Tibial nerve (tissue), 4 donors: ENCODE measurements around the gene UPF3A. TPM values are rescaled to one million over a fixed set of nuclear protein-coding genes. Genes with fewer than 3 reads are reported as not detected.
"Not testable (repeated sequence)": the region's sequence is repeated elsewhere in the genome, so short reads cannot be mapped to it uniquely, and the experiment has no call there.

Source experiments
- DNase-seq, 2 donors: peaks; one replicate each; pipeline ENCODE4 v3.0.0-alpha.2; 2019; ENCODE audit warnings: low spot score in 2 of 2
- H3K27ac ChIP-seq, 4 donors: fragments of 200-600 bp; sonication (generic) in 3 of 4; one replicate each; pipeline ENCODE4 v1.5.1; 2017 to 2019; ENCODE audit warnings: mild to moderate bottlenecking in 1 of 4
- H3K27me3 ChIP-seq, 2 donors: fragments of 200-600 bp; sonication (generic) in 1 of 2; one replicate each; pipeline versions ENCODE4 v1.5.1 to v1.6.0; 2017 to 2019
- H3K36me3 ChIP-seq, 3 donors: fragments of 200-600 bp; sonication (generic); one replicate each; pipeline ENCODE4 v1.5.1; 2018 to 2019
- H3K4me1 ChIP-seq, 4 donors: fragments of 200-600 bp; sonication (generic) in 3 of 4; one replicate each; pipeline ENCODE4 v1.5.1; 2017 to 2019
- H3K4me3 ChIP-seq, 4 donors: fragments of 200-600 bp; sonication (generic) in 3 of 4; one replicate each; pipeline ENCODE4 v1.5.1; 2017 to 2019; ENCODE audit warnings: mild to moderate bottlenecking in 1 of 4, moderate library complexity in 1 of 4
- H3K9me3 ChIP-seq, 4 donors: fragments of 200-600 bp; sonication (generic) in 3 of 4; one replicate each; pipeline ENCODE4 v1.5.1; 2017 to 2019
- EP300 ChIP-seq, 2 donors: sonication (generic); formaldehyde crosslinking; IDR thresholded peaks; one replicate each; pipeline ENCODE4 v1.6.1; 2017; ENCODE audit warnings: antibody characterized with exemption in 2 of 2, mild to moderate bottlenecking in 1 of 2
- POLR2A ChIP-seq, 2 donors: fragments of 450-650 bp; IDR thresholded peaks; one replicate each; pipeline ENCODE4 v1.6.1; 2017; ENCODE audit warnings: antibody characterized with exemption in 2 of 2, mild to moderate bottlenecking in 2 of 2, moderate library complexity in 2 of 2
- WGBS, 2 donors: methylation state at CpG; one replicate each; pipeline ENCODE4 v1.1.5; 2018; 5-methylcytosine and 5-hydroxymethylcytosine counted together
- small RNA-seq: library from RNA; depleted of rRNA; stranded (forward); fragments of <200 nt; gene quantifications from one replicate; pipeline ENCODE3, GENCODE V24; 2016
- total RNA-seq, 4 donors: library from RNA; depleted of rRNA; stranded (reverse); fragments of >200 nt; gene quantifications; one replicate each; pipeline ENCODE4 v1.1.0, GENCODE V29; 2016
- TF ChIP-seq, protein P1 (sequence below), 5 experiments: fragments of 200-600 bp in 3 of 5; fragments of 450-650 bp in 2 of 5; sonication (generic) in 3 of 5; IDR thresholded peaks; one replicate each; pipeline ENCODE4 v1.5.1; 2016 to 2019; ENCODE audit warnings: antibody characterized with exemption in 5 of 5, mild to moderate bottlenecking in 3 of 5, moderate library complexity in 2 of 5

UPF3A gene
- total RNA-seq, 4 donors from 2014 or later, result 62.7 to 89.2 (median 80.2) TPM

- no peaks in the 10 kb centered on the region for H3K27me3 ChIP-seq
- TF ChIP-seq EP300 (IDR thresholded peaks at IDR 0.05) (no peak), POLR2A (IDR thresholded peaks at IDR 0.05) (no peak)
- TF ChIP-seq, protein P1, sequence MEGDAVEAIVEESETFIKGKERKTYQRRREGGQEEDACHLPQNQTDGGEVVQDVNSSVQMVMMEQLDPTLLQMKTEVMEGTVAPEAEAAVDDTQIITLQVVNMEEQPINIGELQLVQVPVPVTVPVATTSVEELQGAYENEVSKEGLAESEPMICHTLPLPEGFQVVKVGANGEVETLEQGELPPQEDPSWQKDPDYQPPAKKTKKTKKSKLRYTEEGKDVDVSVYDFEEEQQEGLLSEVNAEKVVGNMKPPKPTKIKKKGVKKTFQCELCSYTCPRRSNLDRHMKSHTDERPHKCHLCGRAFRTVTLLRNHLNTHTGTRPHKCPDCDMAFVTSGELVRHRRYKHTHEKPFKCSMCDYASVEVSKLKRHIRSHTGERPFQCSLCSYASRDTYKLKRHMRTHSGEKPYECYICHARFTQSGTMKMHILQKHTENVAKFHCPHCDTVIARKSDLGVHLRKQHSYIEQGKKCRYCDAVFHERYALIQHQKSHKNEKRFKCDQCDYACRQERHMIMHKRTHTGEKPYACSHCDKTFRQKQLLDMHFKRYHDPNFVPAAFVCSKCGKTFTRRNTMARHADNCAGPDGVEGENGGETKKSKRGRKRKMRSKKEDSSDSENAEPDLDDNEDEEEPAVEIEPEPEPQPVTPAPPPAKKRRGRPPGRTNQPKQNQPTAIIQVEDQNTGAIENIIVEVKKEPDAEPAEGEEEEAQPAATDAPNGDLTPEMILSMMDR (IDR thresholded peaks at IDR 0.05), result peak; percentile 27 to 69 (median 44)
These were observed 58.6 kb downstream of the UPF3A start for GRCh38 chr13:114339857-114340534.

GRCh38 chr13:114341003-114341777 lies 59.8 kb downstream of the UPF3A start:
- no peak overlapping the region for H3K4me3 ChIP-seq
- no peaks in the 10 kb centered on the region for H3K36me3 ChIP-seq
- no peaks in the 10 kb centered on the region for H3K9me3 ChIP-seq
- no peak overlapping the region for H3K27ac ChIP-seq
- TF ChIP-seq EP300 (IDR thresholded peaks at IDR 0.05) (no peak), POLR2A (IDR thresholded peaks at IDR 0.05) (no peak)
- TF ChIP-seq, protein P1 (IDR thresholded peaks at IDR 0.05), result no peak
- WGBS, 2 donors, result 60 to 70% methylated on average over 14 of the region's 14 CpGs
- H3K27me3 ChIP-seq, result no peaks in the 10 kb centered on the region
- H3K4me1 ChIP-seq, result peaks cover 0 to 5% (median 0%) of the 10 kb centered on the region in 4 donors
- no peak for DNase-seq

More at GRCh38 chr13:114339857-114340534, 58.6 kb downstream of the UPF3A start:
- DNase-seq, result no peak
- Histone ChIP-seq H3K4me1 (peaks cover 0 to 5% (median 0%) of the 10 kb centered on the region in 4 donors), H3K9me3 (no peaks in the 10 kb centered on the region), H3K27ac (no peak overlapping the region), H3K4me3 (no peak overlapping the region), H3K36me3 (no peaks in the 10 kb centered on the region)
- 55 to 63% methylated on average over 10 of the region's 10 CpGs for WGBS, 2 donors

DNA sequence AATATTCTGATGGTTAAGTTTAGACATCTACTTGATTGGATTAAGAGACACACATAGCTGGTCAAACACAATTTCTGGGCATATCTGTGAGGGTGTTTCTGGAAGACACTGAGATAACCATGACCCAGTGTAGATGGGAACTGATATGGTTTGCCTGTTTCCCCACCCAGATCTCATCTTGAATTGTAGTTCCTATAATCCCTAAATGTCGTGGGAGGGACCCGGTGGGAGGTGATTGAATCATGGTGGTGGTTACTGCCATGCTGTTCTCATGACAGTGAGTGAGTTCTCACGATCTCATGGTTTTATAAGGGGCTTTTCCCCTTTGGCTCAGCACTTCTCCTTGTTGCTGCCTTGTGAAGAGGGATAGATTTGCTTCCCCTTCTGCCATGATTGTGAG lies 65.9 kb downstream of the UPF3A start:
- H3K27ac ChIP-seq, H3K27me3 ChIP-seq, H3K36me3 ChIP-seq, H3K9me3 ChIP-seq, DNase-seq, H3K4me3 ChIP-seq, H3K4me1 ChIP-seq: not testable (repeated sequence)
- 61 to 71% methylated on average over 3 of the region's 3 CpGs for WGBS, 2 donors

DNA sequence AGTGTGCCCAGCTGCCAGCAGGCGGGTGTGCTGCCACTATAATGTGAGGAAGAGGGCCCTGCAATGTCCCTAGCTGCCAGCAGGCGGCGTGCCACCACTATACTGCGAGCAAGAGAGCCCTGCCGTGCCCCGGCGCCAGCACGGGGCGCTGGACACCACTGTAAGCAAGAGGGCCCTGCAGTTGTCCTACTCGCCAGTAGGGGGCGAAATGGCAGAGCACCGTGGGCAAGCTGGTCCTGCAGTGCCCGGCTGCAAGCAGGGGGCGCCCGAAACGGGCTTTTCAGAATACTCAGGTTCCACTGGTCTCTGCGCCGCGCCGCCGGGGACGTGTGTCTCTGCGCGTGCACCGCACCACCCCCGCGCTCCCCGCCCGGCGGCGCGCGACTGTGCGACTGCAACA lies 71.4 kb downstream of the UPF3A start:
- not testable (repeated sequence) for H3K27me3 ChIP-seq, H3K4me3 ChIP-seq, H3K9me3 ChIP-seq, H3K4me1 ChIP-seq, DNase-seq, H3K36me3 ChIP-seq, H3K27ac ChIP-seq
- TF ChIP-seq, protein P1 (IDR thresholded peaks at IDR 0.05), result peak in 3 of 5 experiments; percentile 10 to 42 (median 39)
- whole genome bisulfite sequencing, 2 donors, result 72 to 83% methylated on average over 21 to 31 of the region's 34 CpGs

DNA sequence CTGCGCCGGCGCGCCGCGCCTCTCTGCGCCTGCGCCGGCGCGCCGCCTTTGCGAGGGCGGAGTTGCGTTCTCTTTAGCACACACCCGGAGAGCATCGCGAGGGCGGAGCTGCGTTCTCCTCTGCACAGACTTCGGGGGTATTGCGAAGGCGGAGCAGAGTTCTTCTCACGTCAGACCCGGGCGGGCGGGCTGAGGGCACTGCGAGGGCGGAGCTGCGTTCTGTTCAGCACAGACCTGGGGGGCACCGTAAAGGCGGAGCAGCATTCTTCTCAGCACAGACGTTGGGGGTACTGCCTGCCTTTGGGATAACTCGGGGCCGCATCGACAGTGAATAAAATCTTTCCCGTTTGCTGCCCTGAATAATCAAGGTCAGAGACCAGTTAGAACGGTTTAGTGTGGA lies 72.0 kb downstream of the UPF3A start:
- H3K4me3 ChIP-seq, H3K4me1 ChIP-seq: not testable (repeated sequence)
- 79 to 84% methylated on average over 37 to 38 of the region's 38 CpGs for WGBS, 2 donors

More for the DNA sequence above, 72.0 kb downstream of the UPF3A start:
- H3K9me3 ChIP-seq, H3K36me3 ChIP-seq, H3K27me3 ChIP-seq, H3K27ac ChIP-seq, DNase-seq: not testable (repeated sequence)

Small RNA genes within 50 kb of the gene (small RNA-seq; reads per million reads assigned to genes)
- gene MIR4502 (not detected), gene MIR548AR (not detected)

Other genes with a start within 250 kb of the UPF3A start
- gene RASA3, start 149.0 kb upstream of the UPF3A start, total RNA-seq, result 10 to 100 TPM; 36.2 to 63.3 (median 46.3) TPM
- gene CFAP97D2, start 102.3 kb upstream of the UPF3A start, total RNA-seq, result not detected
- gene CDC16, start 46.7 kb upstream of the UPF3A start, total RNA-seq, result 10 to 100 TPM; 43.9 to 87.0 (median 70.2) TPM
- 10 to 100 TPM; 19.6 to 42.3 (median 31.4) TPM for gene CHAMP1, start 32.9 kb downstream of the UPF3A start, total RNA-seq